Lung (tissue), 12 donors: Measurements from ENCODE around the gene CRYBG1. TPM values are rescaled to one million over a fixed set of nuclear protein-coding genes. Genes with fewer than 3 reads are reported as not detected.

ENCODE experiments used
- ATAC-seq: fragments of 200-7000 bp; cut with Tn5 transposase; one replicate; pipeline ENCODE4 v1.9.1; 2020; ENCODE audit warnings: moderate number of reproducible peaks; ENCODE audit not compliant: insufficient read depth, low FRiP score
- DNase-seq, 3 donors: peaks; one replicate each; pipeline ENCODE4 v3.0.0-alpha.2; 2013 to 2017
- H3K27ac ChIP-seq, 2 donors: one replicate each; pipeline ENCODE4 v1.5.1; 2013; ENCODE audit warnings: mild to moderate bottlenecking in 2 of 2, moderate library complexity in 2 of 2, control low read depth in 1 of 2, inconsistent platforms in 1 of 2, low read depth in 1 of 2, low read length in 1 of 2
- H3K27me3 ChIP-seq, 3 donors: one replicate each; pipeline ENCODE4 v1.5.1; 2013; ENCODE audit warnings: low read length in 2 of 3; ENCODE audit not compliant: control insufficient read depth in 3 of 3, insufficient read depth in 3 of 3
- H3K36me3 ChIP-seq, 4 donors: one replicate each; pipeline ENCODE4 v1.5.1; 2013; ENCODE audit warnings: low read length in 4 of 4, mild to moderate bottlenecking in 1 of 4, moderate library complexity in 1 of 4; ENCODE audit not compliant: control insufficient read depth in 4 of 4, insufficient read depth in 4 of 4
- H3K4me1 ChIP-seq, 5 donors: one replicate each; pipeline ENCODE4 v1.5.1; 2013; ENCODE audit warnings: low read length in 5 of 5, mild to moderate bottlenecking in 2 of 5, moderate library complexity in 1 of 5; ENCODE audit not compliant: control insufficient read depth in 5 of 5, insufficient read depth in 5 of 5
- H3K4me3 ChIP-seq: one replicate; pipeline ENCODE4 v1.5.1; 2013; ENCODE audit warnings: mild to moderate bottlenecking, control low read depth, moderate library complexity
- H3K9ac ChIP-seq, 2 donors: one replicate each; pipeline ENCODE4 v1.5.1; 2013; ENCODE audit warnings: low read length in 2 of 2, control low read depth in 1 of 2; ENCODE audit not compliant: insufficient read depth in 1 of 2
- H3K9me3 ChIP-seq, 4 donors: one replicate each; pipeline ENCODE4 v1.5.1; 2013; ENCODE audit warnings: low read length in 3 of 4, mild to moderate bottlenecking in 1 of 4, moderate library complexity in 1 of 4; ENCODE audit not compliant: control insufficient read depth in 4 of 4, insufficient read depth in 3 of 4
- WGBS, 2 donors: extraction: QIAGEN DNeasy Blood & Tissue Kit; methylation state at CpG; one replicate each; pipeline ENCODE4 v1.1.7; 2013; 5-methylcytosine and 5-hydroxymethylcytosine counted together
- polyA plus RNA-seq, 2 donors: library from polyadenylated mRNA; stranded (reverse); fragments of 200-250 nt; gene quantifications; one replicate each; pipeline ENCODE4 v1.2.1, GENCODE V29; 2013
- total RNA-seq, 2 donors: library from RNA; depleted of rRNA in 1 of 2; stranded (reverse); fragments of >200 nt in 1 of 2; gene quantifications; one replicate each; pipeline ENCODE4 v1.2.1, GENCODE V29; 2014 to 2021
- TF ChIP-seq, protein P1 (sequence below): IDR thresholded peaks from 2 replicates; pipeline ENCODE4 v1.5.1; 2012; ENCODE audit warnings: mild to moderate bottlenecking; ENCODE audit errors: control extremely low read depth, extremely low read depth
- donor health status: control.
- donor health status: control.
- donor health status: Bipolar disorder and iron deficiency.
- donor health status: healthy.
- donor health status: DM: yes; HTN: yes; CAD: no.

CRYBG1 gene
- total and polyA plus RNA-seq, 4 donors = 5.7 to 28.0 (median 12.6) TPM

DNA sequence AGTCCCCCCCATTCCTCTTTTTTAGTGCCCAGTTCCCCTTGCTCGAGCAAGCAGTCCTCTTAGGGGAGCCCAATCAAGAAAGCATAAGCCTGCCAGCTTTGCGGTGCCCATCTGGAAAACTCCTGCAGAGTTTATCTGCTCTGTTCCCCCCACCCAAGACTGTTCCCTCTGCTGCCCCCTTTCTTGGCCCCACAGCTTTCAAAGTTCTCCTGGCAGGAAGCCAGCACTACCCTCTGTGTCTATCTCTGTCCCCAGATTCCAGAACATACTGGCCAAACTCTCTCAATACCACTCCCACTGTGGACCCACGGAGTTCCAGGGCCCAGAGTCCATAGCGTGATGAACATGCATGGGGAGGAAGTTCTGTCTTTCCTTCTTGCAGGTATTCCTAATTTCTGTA is 55.4 kb downstream of the CRYBG1 start:
- TF ChIP-seq, protein P1, sequence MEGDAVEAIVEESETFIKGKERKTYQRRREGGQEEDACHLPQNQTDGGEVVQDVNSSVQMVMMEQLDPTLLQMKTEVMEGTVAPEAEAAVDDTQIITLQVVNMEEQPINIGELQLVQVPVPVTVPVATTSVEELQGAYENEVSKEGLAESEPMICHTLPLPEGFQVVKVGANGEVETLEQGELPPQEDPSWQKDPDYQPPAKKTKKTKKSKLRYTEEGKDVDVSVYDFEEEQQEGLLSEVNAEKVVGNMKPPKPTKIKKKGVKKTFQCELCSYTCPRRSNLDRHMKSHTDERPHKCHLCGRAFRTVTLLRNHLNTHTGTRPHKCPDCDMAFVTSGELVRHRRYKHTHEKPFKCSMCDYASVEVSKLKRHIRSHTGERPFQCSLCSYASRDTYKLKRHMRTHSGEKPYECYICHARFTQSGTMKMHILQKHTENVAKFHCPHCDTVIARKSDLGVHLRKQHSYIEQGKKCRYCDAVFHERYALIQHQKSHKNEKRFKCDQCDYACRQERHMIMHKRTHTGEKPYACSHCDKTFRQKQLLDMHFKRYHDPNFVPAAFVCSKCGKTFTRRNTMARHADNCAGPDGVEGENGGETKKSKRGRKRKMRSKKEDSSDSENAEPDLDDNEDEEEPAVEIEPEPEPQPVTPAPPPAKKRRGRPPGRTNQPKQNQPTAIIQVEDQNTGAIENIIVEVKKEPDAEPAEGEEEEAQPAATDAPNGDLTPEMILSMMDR = no peak
- Histone ChIP-seq H3K4me1 (no peaks in the 10 kb centered on the region), H3K36me3 (no peaks in the 10 kb centered on the region), H3K27ac (no peak overlapping the region), H3K9me3 (no peaks in the 10 kb centered on the region), H3K4me3 (no peak overlapping the region), H3K9ac (no peak overlapping the region), H3K27me3 (no peaks in the 10 kb centered on the region)
- WGBS, 2 donors = 76 to 80% methylated on average over 4 of the region's 4 CpGs
- ATAC-seq = no peak
- DNase-seq = no peak

GRCh38 chr6:106417572-106418147 is 57.1 kb downstream of the CRYBG1 start:
- Histone ChIP-seq H3K9me3 (no peaks in the 10 kb centered on the region), H3K27ac (no peak overlapping the region), H3K4me1 (no peaks in the 10 kb centered on the region), H3K27me3 (no peaks in the 10 kb centered on the region), H3K9ac (no peak overlapping the region), H3K4me3 (no peak overlapping the region), H3K36me3 (no peaks in the 10 kb centered on the region)
- no peak for ATAC-seq
- 73 to 84% methylated on average over 6 of the region's 6 CpGs for WGBS, 2 donors
- TF ChIP-seq, protein P1 = no peak
- DNase-seq = no peak

- H3K36me3 ChIP-seq = no peaks in the 10 kb centered on the region
- no peaks in the 10 kb centered on the region for H3K4me1 ChIP-seq
- no peak for DNase-seq
- ATAC-seq = no peak
- no peak overlapping the region for H3K27ac ChIP-seq
- H3K4me3 ChIP-seq = no peak overlapping the region
- no peak overlapping the region for H3K9ac ChIP-seq
- H3K9me3 ChIP-seq = no peaks in the 10 kb centered on the region
- TF ChIP-seq, protein P1 = no peak
- 52 to 74% methylated on average over 2 of the region's 2 CpGs for WGBS, 2 donors
- no peaks in the 10 kb centered on the region for H3K27me3 ChIP-seq
These were observed 59.5 kb downstream of the CRYBG1 start for GRCh38 chr6:106419900-106420613.

GRCh38 chr6:106421496-106421895 is 61.0 kb downstream of the CRYBG1 start:
- Histone ChIP-seq H3K36me3 (no peaks in the 10 kb centered on the region), H3K4me1 (no peaks in the 10 kb centered on the region), H3K4me3 (no peak overlapping the region), H3K27ac (no peak overlapping the region), H3K27me3 (no peaks in the 10 kb centered on the region), H3K9me3 (no peaks in the 10 kb centered on the region), H3K9ac (no peak overlapping the region)
- TF ChIP-seq, protein P1 = no peak
- WGBS, 2 donors = 92 to 95% methylated on average over 2 of the region's 2 CpGs
- ATAC-seq (no peak), DNase-seq (no peak)
